ENCODE results near the gene RNASE8. TPM values are rescaled to one million over a fixed set of nuclear protein-coding genes. Genes with fewer than 3 reads are reported as not detected.

RNASE8 gene
- total RNA-seq, 4 donors from 2014 or later: not detected

- no peaks in the 10 kb centered on the region for H3K27me3 ChIP-seq
- H3K36me3 ChIP-seq: no peaks in the 10 kb centered on the region
- H3K4me1 ChIP-seq: no peaks in the 10 kb centered on the region
- no peaks in the 10 kb centered on the region for H3K9me3 ChIP-seq
- in situ Hi-C loops (cut with MboI; ENCODE audit: low sequenced_read_pairs in 4 of 4): loop anchor here in 1 of 4 donors (25.0 kb wide), 1 partner anchor 374 kb away; the partner anchor contains the start of genes ANG and RNASE4
- H3K4me3 ChIP-seq: no peak overlapping the region
- H3K27ac ChIP-seq: no peak overlapping the region
- ATAC-seq: no peak
- intact Hi-C loops (cut with DNase I; ENCODE audit: low total_unique reads): no loop called here
- no peak for DNase-seq
- TF ChIP-seq CTCF (IDR thresholded peaks at IDR 0.05 in 4 of 5, conservative IDR thresholded peaks at IDR 0.05 in 1 of 5): no peak
- TF ChIP-seq POLR2A (IDR thresholded peaks at IDR 0.05): no peak
Measured at GRCh38 chr14:21061347-21061668, 3.7 kb downstream of the RNASE8 start.

GRCh38 chr14:21063479-21063878 lies 5.9 kb downstream of the RNASE8 start:
- DNase-seq: peak in 1 of 2 donors; percentile 42
- H3K4me1 ChIP-seq: peaks cover under 1 to 1% of the 10 kb centered on the region in 2 donors
- no peak overlapping the region for H3K27ac ChIP-seq
- no peaks in the 10 kb centered on the region for H3K9me3 ChIP-seq
- H3K4me3 ChIP-seq: no peak overlapping the region
- ATAC-seq: peak; percentile 73 to 81
- no peak for TF ChIP-seq POLR2A (IDR thresholded peaks at IDR 0.05)
- TF ChIP-seq CTCF (IDR thresholded peaks at IDR 0.05 in 4 of 5, conservative IDR thresholded peaks at IDR 0.05 in 1 of 5): no peak
- in situ Hi-C loops (cut with MboI; ENCODE audit: low sequenced_read_pairs in 4 of 4): loop anchor here in 1 of 4 donors (25.0 kb wide), 1 partner anchor 376 kb away; the partner anchor contains the start of genes ANG and RNASE4
- no peaks in the 10 kb centered on the region for H3K27me3 ChIP-seq
- no peaks in the 10 kb centered on the region for H3K36me3 ChIP-seq
- intact Hi-C loops (cut with DNase I; ENCODE audit: low total_unique reads): no loop called here

DNA sequence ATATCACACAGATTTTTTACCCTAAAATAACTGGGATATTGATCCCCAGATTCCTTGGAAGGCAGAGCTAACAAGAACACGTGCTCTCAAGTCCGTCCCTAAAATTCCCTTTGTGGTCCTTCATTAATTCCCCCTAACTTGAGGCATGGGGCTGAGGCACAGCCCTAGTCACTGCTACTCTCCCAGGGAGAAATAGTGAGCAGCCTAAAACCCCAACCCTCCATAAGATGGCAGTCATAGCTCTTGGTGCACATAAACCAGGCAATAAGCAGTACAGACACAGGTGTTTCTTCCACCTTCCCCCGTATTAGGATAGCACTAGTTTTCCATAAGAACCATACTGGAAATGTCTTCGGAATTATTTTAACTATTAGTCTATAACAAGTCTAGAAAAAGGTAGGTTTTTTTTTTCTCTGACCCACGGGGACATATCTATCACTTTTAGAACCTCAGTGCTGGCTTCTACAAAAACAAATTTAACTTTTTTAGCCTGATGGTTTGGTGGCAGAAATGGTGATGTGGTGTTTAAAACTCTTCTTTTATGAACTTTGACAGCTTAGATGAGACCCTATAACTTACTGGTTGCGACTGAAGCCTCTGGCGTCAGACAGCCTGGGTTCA lies 9.4 kb downstream of the RNASE8 start:
- no peak for DNase-seq
- no peak overlapping the region for H3K27ac ChIP-seq
- intact Hi-C loops (cut with DNase I; ENCODE audit: low total_unique reads): no loop called here
- TF ChIP-seq CTCF (IDR thresholded peaks at IDR 0.05 in 4 of 5, conservative IDR thresholded peaks at IDR 0.05 in 1 of 5): no peak
- no peak for TF ChIP-seq POLR2A (IDR thresholded peaks at IDR 0.05)
- in situ Hi-C loops (cut with MboI; ENCODE audit: low sequenced_read_pairs in 4 of 4): loop anchor here in 2 of 4 donors (5.0 to 25.0 kb wide), 3 partner anchors 35 to 380 kb away; partner anchors contain the start of genes ANG (in 1 of the 2), RNASE4 (in 1 of the 2) and TMEM253 (in 1 of the 2)
- H3K4me1 ChIP-seq: peaks cover 13 to 28% of the 10 kb centered on the region in 2 donors
- no peaks in the 10 kb centered on the region for H3K27me3 ChIP-seq
- no peak for ATAC-seq
- no peak overlapping the region for H3K4me3 ChIP-seq
- no peaks in the 10 kb centered on the region for H3K36me3 ChIP-seq
- H3K9me3 ChIP-seq: no peaks in the 10 kb centered on the region

- Histone ChIP-seq H3K27ac (peak overlapping the region; percentile 84 to 91 (median 88)), H3K4me1 (peaks cover 17 to 30% of the 10 kb centered on the region in 2 donors), H3K9me3 (no peaks in the 10 kb centered on the region), H3K4me3 (peak overlapping the region; percentile 68 to 83 (median 74)), H3K27me3 (no peaks in the 10 kb centered on the region), H3K36me3 (peaks cover 0 to 3% of the 10 kb centered on the region in 2 donors)
- DNase-seq (peak in 1 of 2 donors; percentile 56), ATAC-seq (peak; percentile 49 to 51)
- in situ Hi-C loops (cut with MboI; ENCODE audit: low sequenced_read_pairs in 4 of 4) (loop anchor here in 2 of 4 donors (5.0 to 25.0 kb wide), 3 partner anchors 34 to 381 kb away; partner anchors contain the start of genes ANG (in 1 of the 2), RNASE4 (in 1 of the 2) and TMEM253 (in 1 of the 2)), intact Hi-C loops (cut with DNase I; ENCODE audit: low total_unique reads) (loop anchor here (1.0 kb wide), 1 partner anchor 24 kb away; no protein-coding TSS in a partner anchor)
- TF ChIP-seq POLR2A (IDR thresholded peaks at IDR 0.05): no peak
- peak; percentile 41 to 74 (median 69) for TF ChIP-seq CTCF (IDR thresholded peaks at IDR 0.05 in 4 of 5, conservative IDR thresholded peaks at IDR 0.05 in 1 of 5)
Measured at GRCh38 chr14:21068521-21069387, 11.1 kb downstream of the RNASE8 start.
